A172 (cell line): ENCODE measurements around the gene NDST1. TPM values are rescaled to one million over a fixed set of nuclear protein-coding genes. Genes with fewer than 3 reads are reported as not detected.
A peak's percentile ranks its signal among the peaks of the same experiment; 100 is the strongest.
"Not testable (repeated sequence)": the region's sequence is repeated elsewhere in the genome, so short reads cannot be mapped to it uniquely, and the experiment has no call there.

ENCODE experiments used
- DNase-seq: peaks from one replicate; pipeline ENCODE4 v3.0.0-alpha.2; 2015; ENCODE audit warnings: low spot score
- total RNA-seq: library from RNA; depleted of rRNA; stranded (reverse); fragments of >200 nt; shearing (Covaris generic); gene quantifications from 2 replicates; pipeline ENCODE4 v1.2.3, GENCODE V29; 2014; rRNA removed

Gene NDST1
- total RNA-seq: 55.4 and 77.8 TPM in 2 replicates

- no peak for DNase-seq
Observed at GRCh38 chr5:150507474-150508276, at the start of gene NDST1. Gene NDST1, plus strand, starts transcription at chr5:150508131. Its CDS starts 13,124 bp downstream, at chr5:150521255.

GRCh38 chr5:150458802-150459557, 49.0 kb upstream of the NDST1 start:
- DNase-seq: peak; percentile 74

DNA sequence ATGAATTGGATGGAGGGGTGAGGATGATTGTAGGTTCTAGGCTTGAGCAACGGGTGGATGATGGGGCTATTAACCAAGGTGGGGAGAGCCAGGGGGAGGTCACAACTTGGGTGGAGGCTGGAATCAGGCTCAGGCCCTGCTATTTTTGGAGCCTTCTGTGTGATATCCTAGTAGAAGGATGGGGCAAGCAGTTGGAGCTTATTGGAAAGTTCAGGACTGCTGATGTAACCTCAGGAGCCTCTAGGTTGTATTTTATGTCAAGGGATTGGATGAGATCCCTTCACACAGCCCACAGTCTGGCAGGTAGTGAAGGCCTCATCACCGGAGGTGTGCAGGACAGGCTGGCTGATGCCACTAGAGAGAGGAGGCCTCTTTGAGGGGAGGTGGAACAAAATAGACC, 47.1 kb upstream of the NDST1 start:
- no peak for DNase-seq

- DNase-seq: no peak
Observed at GRCh38 chr5:150461231-150461630, 46.7 kb upstream of the NDST1 start.

GRCh38 chr5:150464554-150465012, 43.3 kb upstream of the NDST1 start:
- no peak for DNase-seq

DNA sequence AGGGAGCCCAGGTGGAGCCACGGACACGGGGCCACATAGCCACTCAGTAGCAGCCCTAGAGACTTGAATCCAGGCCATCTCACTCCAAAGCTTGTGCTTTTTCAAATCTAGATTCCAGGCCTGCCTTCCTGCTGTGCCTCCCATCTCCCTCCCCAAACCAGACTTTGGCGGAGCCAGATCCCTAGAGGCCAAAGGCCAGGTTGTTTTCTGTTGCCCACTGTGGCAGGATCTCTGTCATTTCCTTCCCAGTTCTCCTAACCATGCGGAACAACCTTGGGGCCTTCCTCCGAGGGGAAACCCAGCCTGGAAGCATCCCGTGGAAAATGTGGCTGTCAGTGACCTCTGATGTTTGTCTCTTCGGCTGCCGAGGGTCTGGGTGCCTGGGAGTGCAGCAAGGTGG, 42.0 kb upstream of the NDST1 start:
- no peak for DNase-seq

DNA sequence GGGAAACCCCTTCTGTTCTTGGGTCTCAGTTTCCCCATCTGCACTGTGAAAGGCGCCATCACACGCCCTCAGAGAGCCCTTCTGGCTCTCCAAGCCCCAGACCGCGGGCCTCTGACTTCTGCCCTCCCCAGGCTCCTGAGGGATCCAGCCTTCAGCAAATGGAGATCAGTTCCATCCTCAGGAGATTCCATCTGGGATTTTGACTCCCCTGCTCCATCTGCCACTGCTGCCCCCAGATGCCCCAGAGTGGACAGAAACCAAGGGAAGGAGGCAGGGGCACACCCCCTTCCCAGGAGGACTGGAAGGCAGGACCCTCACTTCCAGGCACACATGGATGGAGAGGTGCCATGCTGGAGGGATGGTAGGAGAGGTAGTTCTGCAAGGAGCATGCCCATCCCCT, 39.7 kb upstream of the NDST1 start:
- DNase-seq: no peak

- DNase-seq: peak; percentile 99
Observed at GRCh38 chr5:150469718-150470469, 38.0 kb upstream of the NDST1 start.

- peak; percentile 98 for DNase-seq
Observed at GRCh38 chr5:150473673-150474358, 34.1 kb upstream of the NDST1 start.

DNA sequence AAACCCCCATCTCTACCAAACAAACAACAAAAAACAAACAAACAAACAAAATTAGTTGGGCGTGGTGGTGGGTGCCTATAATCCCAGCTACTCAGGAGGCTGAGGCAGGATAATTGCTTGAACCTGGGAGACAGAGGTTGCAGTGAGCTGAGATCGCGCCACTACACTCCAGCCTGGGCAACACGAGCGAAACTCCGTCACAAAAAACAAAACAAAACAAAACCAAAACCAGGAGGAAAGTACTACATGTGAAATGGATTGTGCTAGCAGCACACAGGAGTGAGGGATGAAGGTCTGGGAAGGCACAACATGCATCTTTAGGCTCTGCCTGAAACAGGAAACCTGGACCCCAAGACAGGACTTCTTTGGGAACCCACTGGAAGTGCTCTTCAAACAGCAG, 31.4 kb upstream of the NDST1 start:
- DNase-seq: not testable (repeated sequence)

GRCh38 chr5:150479416-150479815, 28.5 kb upstream of the NDST1 start:
- no peak for DNase-seq

DNA sequence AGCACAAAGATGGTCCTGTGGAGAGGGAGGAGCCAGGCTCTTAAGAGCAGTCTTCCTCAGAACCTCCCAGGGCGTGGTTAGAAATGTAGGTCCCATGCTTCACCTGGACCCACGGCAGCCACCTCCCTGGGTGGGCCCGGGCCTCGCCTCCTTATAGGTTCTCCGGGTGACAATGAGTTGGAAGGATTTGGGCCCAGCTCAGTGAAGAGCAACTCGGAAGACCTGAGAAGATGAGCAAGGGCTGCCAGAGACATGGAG, 26.3 kb upstream of the NDST1 start:
- DNase-seq: no peak

DNA sequence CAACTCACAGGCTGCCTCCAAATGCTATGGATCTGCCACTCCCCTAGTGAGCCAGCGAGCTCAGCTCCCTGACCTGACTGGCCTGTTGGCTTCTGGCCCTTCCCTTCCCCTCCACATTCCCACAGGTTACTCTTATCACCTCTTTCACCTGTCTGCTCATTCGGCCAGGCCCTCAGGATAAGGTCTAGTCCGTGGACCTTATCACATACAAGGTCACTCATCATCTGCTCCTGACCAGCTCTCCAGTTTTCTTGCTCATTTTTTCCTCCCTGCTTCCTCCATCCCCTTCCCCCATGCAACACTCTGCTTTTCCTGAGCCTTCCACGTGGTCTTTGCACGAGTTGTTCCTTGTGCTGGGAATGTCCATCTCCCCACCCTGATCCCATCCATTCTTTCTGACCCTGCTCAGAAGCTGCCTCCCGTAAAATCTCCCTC, 25.9 kb upstream of the NDST1 start:
- no peak for DNase-seq

DNA sequence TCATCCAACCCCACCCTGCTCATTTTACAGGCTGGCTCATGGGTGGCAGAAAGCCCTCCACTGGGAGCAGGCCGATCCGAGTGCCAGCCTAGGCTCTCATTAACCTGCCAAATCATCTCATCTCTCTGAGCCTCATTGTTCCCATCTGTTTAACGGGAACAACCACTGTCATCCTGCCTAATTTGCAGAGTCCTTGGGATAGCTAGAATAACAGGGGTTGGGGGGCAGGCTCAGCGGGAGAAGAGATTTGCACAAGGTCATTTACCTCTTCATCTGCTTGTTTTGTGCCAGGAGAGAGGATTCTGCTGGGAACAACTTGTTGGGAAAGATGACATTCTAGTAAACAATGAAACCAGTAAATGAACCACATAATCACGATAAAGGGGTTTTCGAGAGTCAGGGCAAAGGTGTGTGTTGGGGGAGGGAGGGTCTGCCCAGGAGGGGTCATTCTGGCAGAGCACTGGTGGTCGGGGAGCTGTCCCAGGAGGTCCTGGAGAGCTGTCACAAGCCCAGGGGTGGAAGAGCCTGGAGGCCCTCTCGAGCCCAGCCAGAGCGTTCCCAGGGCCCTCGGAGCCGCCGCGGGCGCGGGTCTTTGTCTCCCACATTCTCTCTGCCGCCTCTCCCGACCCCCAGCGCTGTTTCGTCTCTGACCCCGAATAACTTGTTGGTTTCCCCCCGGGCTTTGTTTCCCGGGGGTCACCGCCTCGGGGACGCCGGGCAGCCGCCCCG, 22.8 kb upstream of the NDST1 start:
- DNase-seq: no peak

- DNase-seq: no peak
Observed at GRCh38 chr5:150485693-150486401, 22.1 kb upstream of the NDST1 start.

DNA sequence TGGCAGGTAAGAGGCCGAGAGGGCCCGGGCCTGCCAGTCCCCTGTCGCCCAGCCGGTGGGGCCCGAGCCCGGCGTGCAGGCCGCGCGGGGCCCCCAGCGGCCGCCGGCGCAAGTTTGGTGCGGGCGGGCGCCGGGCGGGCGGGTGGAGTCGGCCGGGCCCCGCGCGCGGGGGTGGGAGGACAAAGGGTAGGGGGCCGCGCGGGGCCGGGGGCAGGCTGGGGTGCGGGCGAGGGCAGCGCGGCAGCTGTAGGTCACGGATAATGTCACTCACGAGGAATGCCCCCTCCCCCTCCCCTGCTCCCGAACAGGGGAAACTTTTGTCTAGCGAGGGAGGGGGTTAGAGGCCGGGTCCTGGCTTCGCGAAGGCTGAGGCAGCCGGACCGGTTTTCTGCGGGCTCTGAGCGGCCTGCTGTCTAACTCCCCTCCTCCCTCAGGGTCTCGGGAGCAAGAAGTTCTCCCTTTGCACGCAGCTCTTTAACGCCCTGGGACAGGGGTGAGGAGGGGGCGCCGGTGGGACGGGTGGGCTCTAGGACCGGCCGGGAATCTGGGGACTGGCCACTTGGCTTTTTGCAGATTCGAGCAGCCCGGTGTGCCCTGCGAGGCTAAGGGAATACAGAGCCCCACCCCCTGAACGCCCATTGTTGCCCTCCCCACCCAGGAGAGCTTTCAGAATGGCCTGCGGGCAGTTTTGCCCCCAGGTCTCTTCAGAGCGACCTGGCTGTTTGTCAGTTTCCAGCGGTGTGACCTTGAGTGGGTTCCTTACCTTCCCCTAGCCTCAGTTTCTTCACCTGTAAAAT, 21.3 kb upstream of the NDST1 start:
- DNase-seq: peak; percentile 74

- no peak for DNase-seq
Observed at GRCh38 chr5:150487199-150488061, 20.5 kb upstream of the NDST1 start.

- no peak for DNase-seq
Observed at GRCh38 chr5:150488519-150489359, 19.2 kb upstream of the NDST1 start.
